ENCODE results near the gene ASPHD2.

The ASPHD2 gene

GRCh38 chr22:26486394-26486793 is 57.3 kb downstream of the ASPHD2 start:
- CTCF ChIA-PET: interaction anchor here (0.7 kb wide), 1 partner anchor 53 kb away, joined by 4 read pairs; no protein-coding TSS in a partner anchor
- POLR2A ChIA-PET: interaction anchor here (0.7 kb wide), 1 partner anchor 1085 kb away, joined by 7 read pairs; no protein-coding TSS in a partner anchor
- TF ChIP-seq ZNF202 (tag by site-specific recombination; IDR thresholded peaks at IDR 0.05; ENCODE audit: borderline replicate concordance) (no peak), ZSCAN23 (tag by site-specific recombination; IDR thresholded peaks at IDR 0.05) (no peak), PRDM1 (tag by site-specific recombination; IDR thresholded peaks at IDR 0.05) (no peak), YY2 (tag by site-specific recombination; IDR thresholded peaks at IDR 0.05) (no peak), ZNF169 (tag by site-specific recombination; IDR thresholded peaks at IDR 0.05) (no peak)

GRCh38 chr22:26487996-26488395 is 58.9 kb downstream of the ASPHD2 start:
- H3K9me3 ChIP-seq (ENCODE audit: control insufficient read depth, insufficient read depth, low read depth, low read length): no peaks in the 10 kb centered on the region
- ChIA-PET POLR2A (no interaction called here), CTCF (interaction anchor here (0.6 kb wide), 1 partner anchor 135 kb away, joined by 3 read pairs; no protein-coding TSS in a partner anchor)
- peaks cover 4% of the 10 kb centered on the region; the same call in 1 of the 2 replicates for H3K4me1 ChIP-seq (ENCODE audit: control insufficient read depth, insufficient read depth, low read length)
- H3K27ac ChIP-seq (ENCODE audit: extremely low read depth, low read depth, low read length): no peak overlapping the region
- TF ChIP-seq ZNF426 (tag by site-specific recombination; IDR thresholded peaks at IDR 0.05): no peak
- TF ChIP-seq ZNF792 (tag by site-specific recombination; IDR thresholded peaks at IDR 0.05): no peak
- no peak for TF ChIP-seq ZNF670 (tag by site-specific recombination; IDR thresholded peaks at IDR 0.05; ENCODE audit: low read depth)
- TF ChIP-seq ZNF19 (tag by site-specific recombination; IDR thresholded peaks at IDR 0.05; ENCODE audit: low read depth): no peak
- TF ChIP-seq ZNF654 (tag by site-specific recombination; IDR thresholded peaks at IDR 0.05; ENCODE audit: low read depth): no peak
- TF ChIP-seq ZNF169 (tag by site-specific recombination; IDR thresholded peaks at IDR 0.05): no peak
- H3K36me3 ChIP-seq (ENCODE audit: control insufficient read depth in 2 of 2, insufficient read depth in 1 of 2, low read length in 2 of 2): peaks cover 26 to 73% of the 10 kb centered on the region in 2 experiments
- H3K4me3 ChIP-seq (ENCODE audit: low read depth, low read length): no peak overlapping the region

More at GRCh38 chr22:26486394-26486793, 57.3 kb downstream of the ASPHD2 start:
- H3K4me1 ChIP-seq (ENCODE audit: control insufficient read depth, insufficient read depth, low read length): peaks cover 4% of the 10 kb centered on the region; the same call in 1 of the 2 replicates
- no peak overlapping the region for H3K27ac ChIP-seq (ENCODE audit: extremely low read depth, low read depth, low read length)
- no peak overlapping the region for H3K4me3 ChIP-seq (ENCODE audit: low read depth, low read length)
- no peaks in the 10 kb centered on the region for H3K9me3 ChIP-seq (ENCODE audit: control insufficient read depth, insufficient read depth, low read depth, low read length)
- H3K36me3 ChIP-seq (ENCODE audit: control insufficient read depth in 2 of 2, insufficient read depth in 1 of 2, low read length in 2 of 2): peaks cover 20 to 62% of the 10 kb centered on the region in 2 experiments; a peak in 2 of 3 replicates

- Histone ChIP-seq H3K9me3 (ENCODE audit: control insufficient read depth, insufficient read depth, low read depth, low read length) (no peaks in the 10 kb centered on the region), H3K27ac (ENCODE audit: extremely low read depth, low read depth, low read length) (no peak overlapping the region), H3K4me3 (ENCODE audit: low read depth, low read length) (no peak overlapping the region), H3K36me3 (ENCODE audit: control insufficient read depth in 2 of 2, insufficient read depth in 1 of 2, low read length in 2 of 2) (peaks cover 32 to 89% of the 10 kb centered on the region in 2 experiments), H3K4me1 (ENCODE audit: control insufficient read depth, insufficient read depth, low read length) (peaks cover 3% of the 10 kb centered on the region; the same call in 1 of the 2 replicates)
- ChIA-PET CTCF (no interaction called here), POLR2A (no interaction called here)
- TF ChIP-seq ZNF530 (tag by site-specific recombination; IDR thresholded peaks at IDR 0.05; ENCODE audit: low read depth) (no peak), AEBP2 (tag by site-specific recombination; IDR thresholded peaks at IDR 0.05; ENCODE audit: borderline replicate concordance) (no peak), KLF9 (tag by site-specific recombination; IDR thresholded peaks at IDR 0.05; ENCODE audit: low read depth) (no peak), ZNF513 (tag by site-specific recombination; IDR thresholded peaks at IDR 0.05) (no peak), ZBTB1 (tag by site-specific recombination; IDR thresholded peaks at IDR 0.05) (no peak)
These were observed 60.5 kb downstream of the ASPHD2 start for GRCh38 chr22:26489447-26490036.

Measured in HEK293 (cell line).